HTR-8/SVneo (cell line): ENCODE data around the gene SBK3.
A peak's percentile ranks its signal among the peaks of the same experiment; 100 is the strongest.
"Not testable (repeated sequence)": the region's sequence is repeated elsewhere in the genome, so short reads cannot be mapped to it uniquely, and the experiment has no call there.

Experiments used
- DNase-seq: peaks from one replicate; pipeline ENCODE4 v3.0.0; 2011; ENCODE audit warnings: low spot score, mixed read lengths; ENCODE audit not compliant: insufficient read length
- FAIRE-seq: peaks from 2 replicates; lab custom pipeline; 2011; peaks lifted over from hg19 to GRCh38; lab: Jason Lieb, UNC

The SBK3 gene

GRCh38 chr19:55543567-55543966 lies 1.8 kb downstream of the SBK3 start:
- DNase-seq (no peak), FAIRE-seq (no peak)

- DNase-seq = no peak
- FAIRE-seq = no peak
These were observed 3.0 kb downstream of the SBK3 start for GRCh38 chr19:55542292-55542855.

GRCh38 chr19:55541091-55541490 lies 4.3 kb downstream of the SBK3 start:
- FAIRE-seq = no peak
- DNase-seq = no peak

- FAIRE-seq (no peak), DNase-seq (no peak)
These were observed 4.7 kb downstream of the SBK3 start for GRCh38 chr19:55540619-55541018.

- peak; percentile 98 for FAIRE-seq
These were observed 6.0 kb downstream of the SBK3 start for GRCh38 chr19:55539090-55539984.

GRCh38 chr19:55538132-55538531 lies 7.2 kb downstream of the SBK3 start:
- FAIRE-seq = no peak
- DNase-seq = no peak

More at GRCh38 chr19:55539090-55539984, 6.0 kb downstream of the SBK3 start:
- DNase-seq = no peak

- peak; percentile 78 for DNase-seq
- FAIRE-seq = no peak
These were observed 7.6 kb downstream of the SBK3 start for GRCh38 chr19:55537741-55538111.

GRCh38 chr19:55536951-55537740 lies 8.2 kb downstream of the SBK3 start, which contains the start of gene SBK2:
SBK2 (minus strand) TSS chr19:55537133; CDS start chr19:55536294, 839 bp downstream.
- no peak for FAIRE-seq
- no peak for DNase-seq

GRCh38 chr19:55536366-55536765 lies 9.0 kb downstream of the SBK3 start:
- no peak for FAIRE-seq
- no peak for DNase-seq

GRCh38 chr19:55535965-55536350 lies 9.4 kb downstream of the SBK3 start:
- no peak for DNase-seq
- no peak for FAIRE-seq

GRCh38 chr19:55535173-55535964 lies 10.0 kb downstream of the SBK3 start:
- FAIRE-seq (no peak), DNase-seq (no peak)

- FAIRE-seq, DNase-seq: not testable (repeated sequence)
These were observed 11.1 kb downstream of the SBK3 start for GRCh38 chr19:55534280-55534679.

GRCh38 chr19:55530996-55531395 lies 14.3 kb downstream of the SBK3 start:
- no peak for FAIRE-seq
- DNase-seq = no peak

GRCh38 chr19:55529636-55530234 lies 15.6 kb downstream of the SBK3 start:
- FAIRE-seq (no peak), DNase-seq (no peak)

- FAIRE-seq = no peak
These were observed 17.1 kb downstream of the SBK3 start for GRCh38 chr19:55528030-55528803.

GRCh38 chr19:55527197-55528029 lies 17.9 kb downstream of the SBK3 start:
- no peak for DNase-seq
- peak; percentile 99 for FAIRE-seq

More at GRCh38 chr19:55528030-55528803, 17.1 kb downstream of the SBK3 start:
- no peak for DNase-seq

GRCh38 chr19:55526216-55527196 lies 18.8 kb downstream of the SBK3 start:
- no peak for DNase-seq

More at GRCh38 chr19:55526216-55527196, 18.8 kb downstream of the SBK3 start:
- FAIRE-seq = no peak
